SK-N-SH treated with all-trans-retinoic acid at 6 μM for 48 hours (cell line): ENCODE measurements around the gene TECPR1.

Experiments used
- CREB5 ChIP-seq: fragments of 250-450 bp; sonication (Bioruptor Pico); IDR thresholded peaks from 2 replicates; pipeline ENCODE4 v1.5.1; 2020; ENCODE audit warnings: low read depth, mild to moderate bottlenecking, moderate library complexity
- CSRNP3 ChIP-seq: fragments of 250-450 bp; sonication (Bioruptor Pico); IDR thresholded peaks from 2 replicates; pipeline ENCODE4 v1.5.1; 2021; ENCODE audit warnings: mild to moderate bottlenecking, moderate library complexity
- ESRRG ChIP-seq: fragments of 250-450 bp; sonication (Bioruptor Pico); IDR thresholded peaks from 2 replicates; pipeline ENCODE4 v1.6.1; 2021; ENCODE audit warnings: mild to moderate bottlenecking
- GLIS3 ChIP-seq: fragments of 250-450 bp; sonication (Bioruptor Pico); IDR thresholded peaks from 2 replicates; pipeline ENCODE4 v1.5.0; 2020; ENCODE audit warnings: mild to moderate bottlenecking, moderate library complexity
- RARB ChIP-seq: fragments of 250-450 bp; sonication (Bioruptor Pico); IDR thresholded peaks from 2 replicates; pipeline ENCODE4 v1.8.0; 2021; ENCODE audit warnings: mild to moderate bottlenecking, moderate library complexity
- SNAI2 ChIP-seq: fragments of 250-450 bp; sonication (Bioruptor Pico); IDR thresholded peaks from 2 replicates; pipeline ENCODE4 v1.5.0; 2020; ENCODE audit warnings: mild to moderate bottlenecking, moderate library complexity
- TCF4 ChIP-seq: fragments of 250-450 bp; sonication (Bioruptor Pico); IDR thresholded peaks from 2 replicates; pipeline ENCODE4 v1.8.0; 2021; ENCODE audit warnings: mild to moderate bottlenecking, moderate library complexity, borderline replicate concordance
- TSHZ2 ChIP-seq: fragments of 250-450 bp; sonication (Bioruptor Pico); IDR thresholded peaks from 2 replicates; pipeline ENCODE4 v1.5.0; 2020; ENCODE audit warnings: mild to moderate bottlenecking, moderate library complexity

GRCh38 chr7:98229441-98229840, 22.6 kb downstream of the TECPR1 start:
- no peak for TF ChIP-seq RARB (CRISPR knock-in tag)
- TF ChIP-seq ESRRG (CRISPR knock-in tag) = no peak
- TF ChIP-seq GLIS3 (CRISPR knock-in tag) = no peak
- no peak for TF ChIP-seq CSRNP3 (CRISPR knock-in tag)
- TF ChIP-seq TSHZ2 (CRISPR knock-in tag) = no peak
- TF ChIP-seq TCF4 (CRISPR knock-in tag) = no peak
- no peak for TF ChIP-seq CREB5
- TF ChIP-seq SNAI2 (CRISPR knock-in tag) = no peak
